Stimulated activated CD8-positive, alpha-beta memory T cell treated with anti-CD3 and anti-CD28 coated beads, Interleukin-7, amount 100 ng/mL, for 1 hour (primary cell): ENCODE data around the gene PTPN9.
"Not testable (repeated sequence)": the region's sequence is repeated elsewhere in the genome, so short reads cannot be mapped to it uniquely, and the experiment has no call there.

ENCODE experiments used
- DNase-seq, 2 donors: peaks; one replicate each; pipeline ENCODE4 v3.0.0-alpha.2; 2020; ENCODE audit warnings: low read depth in 2 of 2

The PTPN9 gene

DNA sequence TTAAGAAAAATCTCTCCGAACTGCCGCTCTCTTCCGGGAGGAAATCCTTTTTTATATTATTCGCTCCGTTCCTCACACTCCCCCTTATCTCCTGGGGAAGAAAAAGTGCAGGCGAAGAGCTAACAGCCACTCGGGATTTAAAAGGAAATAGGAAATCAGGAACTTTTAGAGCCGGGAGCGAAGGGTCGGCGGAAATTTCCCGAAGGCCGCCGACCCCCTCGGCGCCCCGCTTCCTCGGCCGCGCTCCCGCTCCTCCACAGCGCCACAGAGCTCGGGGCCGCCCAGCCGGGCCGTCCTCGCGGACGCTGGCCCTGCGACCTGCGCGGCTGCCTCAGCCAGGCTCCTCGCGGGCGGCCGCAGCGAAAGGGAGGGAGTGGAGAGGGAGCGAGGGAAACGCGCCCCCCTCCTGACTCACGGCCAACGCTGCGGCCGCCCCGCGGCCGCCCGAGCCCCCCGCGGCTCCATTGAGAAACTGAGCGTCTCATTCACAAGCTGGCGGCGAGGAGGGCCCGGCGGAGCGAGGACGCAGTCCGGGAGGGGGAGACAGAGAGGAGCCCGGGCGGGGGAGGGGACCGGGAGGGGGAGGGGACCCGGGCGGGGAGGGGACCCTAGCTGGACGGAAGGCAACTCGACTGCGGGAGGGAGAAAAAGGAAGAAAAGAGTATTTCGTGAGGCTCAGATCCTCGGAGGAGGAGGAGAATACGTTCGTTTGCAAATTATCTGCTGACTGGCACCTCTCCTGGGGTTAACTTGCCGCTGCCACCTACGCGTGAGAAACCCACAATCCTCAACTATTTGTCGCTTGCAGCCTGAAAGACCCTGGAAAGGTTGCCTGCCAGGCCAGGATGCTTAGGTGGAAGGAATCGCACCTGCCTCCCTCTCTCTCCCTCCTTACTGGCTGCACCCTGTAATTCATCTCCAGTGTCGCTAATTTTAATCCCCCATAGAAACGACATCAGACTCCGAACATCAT lies at the start of gene PTPN9:
PTPN9 (minus strand) TSS at position 368 of the 973 bp plus-strand sequence. CDS start 539 bp downstream, outside the sequence.
- DNase-seq: peak; percentile 40 to 44

DNA sequence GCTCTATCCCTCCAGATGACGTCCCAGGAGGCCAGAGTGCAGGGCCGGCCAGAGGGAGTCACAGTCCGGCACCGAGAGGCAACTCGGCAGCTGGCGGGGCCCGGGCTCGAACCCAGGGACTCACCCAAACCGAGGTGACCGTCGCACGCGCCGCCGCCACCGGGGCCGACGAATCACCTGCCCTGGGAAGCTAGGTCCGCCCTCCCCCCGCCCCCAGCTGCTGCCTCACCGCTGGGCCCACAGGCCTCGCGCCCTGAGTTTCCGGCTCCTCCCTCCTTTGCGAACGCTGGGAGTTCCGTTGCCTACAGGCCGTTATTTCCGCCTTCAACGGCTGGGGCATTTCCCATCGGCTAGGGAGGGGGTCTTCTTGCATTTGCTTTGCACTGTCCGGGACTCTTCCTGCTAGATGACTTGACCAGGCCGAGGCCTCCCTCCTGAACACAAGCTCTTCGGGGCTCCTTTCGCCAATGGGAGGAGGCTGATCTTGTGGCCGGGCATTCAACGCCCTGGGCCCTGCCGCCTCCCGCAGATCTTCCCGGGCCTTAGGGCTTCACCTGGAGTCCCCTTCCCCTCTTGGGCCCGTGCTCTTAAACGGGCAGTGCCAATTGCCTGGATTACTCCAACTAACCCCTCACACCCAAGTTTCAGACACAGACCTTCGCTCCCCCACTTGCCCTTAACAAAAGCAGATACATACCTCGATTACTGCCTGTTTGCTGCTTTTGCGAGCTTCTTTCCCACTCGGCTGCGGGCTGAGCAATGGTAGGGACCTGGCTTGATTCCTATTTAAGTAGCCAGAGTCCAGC lies 46.6 kb upstream of the PTPN9 start, which contains the start of gene SNUPN:
SNUPN (minus strand) TSS at position 184 of the 806 bp plus-strand sequence. CDS start 4,674 bp downstream, outside the sequence.
- DNase-seq: peak; percentile 83

- DNase-seq: no peak
Observed at GRCh38 chr15:75622505-75622904, 43.4 kb upstream of the PTPN9 start.

DNA sequence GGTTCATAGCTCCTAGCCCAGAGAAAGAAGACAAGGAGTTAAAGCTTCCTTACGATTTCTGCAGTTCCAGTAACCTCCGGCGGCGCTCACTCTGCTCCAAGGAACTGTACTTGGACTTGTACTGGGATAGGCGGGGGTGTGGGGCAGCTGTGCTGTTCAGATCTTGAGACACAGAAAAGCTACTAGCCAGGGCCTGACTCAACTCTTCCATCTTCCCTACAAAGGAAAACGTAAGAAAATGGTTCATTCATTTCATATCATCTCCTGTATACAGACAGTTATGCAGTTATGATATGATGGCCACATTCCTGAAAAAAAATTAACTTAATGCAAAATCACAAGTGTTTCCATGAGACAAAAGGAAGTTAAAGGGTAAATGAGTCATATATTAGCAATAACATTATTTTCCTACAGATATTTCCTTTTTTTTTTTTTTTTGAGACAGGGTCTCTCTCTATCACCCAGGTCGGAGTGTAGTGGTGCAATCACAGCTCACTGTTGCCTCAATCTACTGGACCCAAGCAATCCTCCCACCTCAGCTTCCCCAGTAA lies 41.8 kb upstream of the PTPN9 start:
- DNase-seq: no peak

- no peak for DNase-seq
Observed at GRCh38 chr15:75620058-75620820, 41.1 kb upstream of the PTPN9 start.

DNA sequence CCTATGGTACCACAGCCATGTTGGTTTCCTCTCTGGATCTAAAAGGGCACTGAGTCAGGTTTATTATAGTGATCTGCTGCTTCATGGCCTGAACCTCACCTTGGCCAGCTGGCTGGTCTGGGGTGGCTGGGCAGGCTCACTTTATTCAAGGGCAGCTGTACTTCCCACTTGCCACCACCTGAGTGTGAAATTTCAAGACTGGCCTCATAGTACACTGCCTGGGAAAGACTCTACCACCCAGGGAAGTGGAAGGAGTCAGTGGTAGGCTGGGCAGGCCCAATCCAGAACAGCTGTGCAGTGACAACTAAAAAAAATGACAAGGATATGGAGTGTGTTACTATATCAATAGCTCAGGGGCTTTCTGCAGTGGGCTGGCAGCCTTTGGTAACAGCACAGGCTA lies 37.7 kb upstream of the PTPN9 start:
- DNase-seq: no peak

- no peak for DNase-seq
Observed at GRCh38 chr15:75606711-75607699, 27.9 kb upstream of the PTPN9 start.

- DNase-seq: no peak
Observed at GRCh38 chr15:75606026-75606425, 26.9 kb upstream of the PTPN9 start.

DNA sequence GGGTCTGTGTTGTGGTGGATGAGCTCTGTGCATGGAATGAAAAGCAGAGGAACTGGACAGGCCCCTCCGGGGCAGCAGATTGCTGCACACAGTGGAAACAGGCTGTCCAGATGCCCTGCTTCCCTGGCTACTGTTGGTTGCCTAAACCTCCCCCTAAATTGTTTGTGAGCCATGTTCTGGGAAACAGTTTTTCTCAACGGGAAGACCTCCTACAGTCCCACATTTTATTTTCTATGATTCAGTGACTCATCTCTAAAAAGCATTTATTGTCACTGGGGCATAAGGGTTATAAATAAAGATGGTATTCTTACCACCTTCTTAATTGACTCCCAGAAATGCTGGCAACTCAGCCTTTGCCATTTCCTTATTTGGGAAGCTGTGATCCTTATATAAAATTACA lies 20.3 kb upstream of the PTPN9 start:
- no peak for DNase-seq

- DNase-seq: no peak
Observed at GRCh38 chr15:75598361-75598760, 19.2 kb upstream of the PTPN9 start.

DNA sequence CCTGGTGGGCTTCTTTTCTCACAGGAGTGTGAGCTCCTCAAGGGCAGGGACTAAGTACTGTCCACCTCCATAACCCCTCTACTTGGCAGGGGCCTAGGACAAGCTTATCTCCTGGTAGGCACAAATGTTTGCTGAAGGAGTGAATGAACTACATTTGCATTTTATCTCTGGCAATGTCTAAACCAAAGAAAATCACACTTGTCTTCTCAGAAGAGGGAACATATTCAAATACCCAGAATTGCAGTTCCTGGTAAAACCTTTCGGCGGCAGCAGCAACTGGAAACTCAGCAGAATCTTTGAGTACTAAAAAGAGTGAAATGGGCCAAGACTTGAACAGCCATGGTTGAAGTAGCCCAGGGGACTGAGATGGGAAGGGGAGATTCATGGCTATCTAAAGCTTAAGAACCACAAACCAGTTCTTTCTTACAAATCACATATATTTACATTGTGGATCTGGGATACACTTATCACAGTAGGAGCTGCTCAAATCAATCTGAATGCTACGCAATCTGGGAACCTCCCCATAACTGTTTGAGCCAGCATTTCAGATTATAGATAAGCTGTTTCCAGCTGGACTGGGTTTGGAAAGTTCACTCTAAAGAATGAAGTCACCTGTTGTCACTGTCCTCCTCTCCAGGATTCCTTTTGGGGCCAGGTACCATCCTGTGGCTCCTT lies 18.7 kb upstream of the PTPN9 start:
- DNase-seq: no peak

DNA sequence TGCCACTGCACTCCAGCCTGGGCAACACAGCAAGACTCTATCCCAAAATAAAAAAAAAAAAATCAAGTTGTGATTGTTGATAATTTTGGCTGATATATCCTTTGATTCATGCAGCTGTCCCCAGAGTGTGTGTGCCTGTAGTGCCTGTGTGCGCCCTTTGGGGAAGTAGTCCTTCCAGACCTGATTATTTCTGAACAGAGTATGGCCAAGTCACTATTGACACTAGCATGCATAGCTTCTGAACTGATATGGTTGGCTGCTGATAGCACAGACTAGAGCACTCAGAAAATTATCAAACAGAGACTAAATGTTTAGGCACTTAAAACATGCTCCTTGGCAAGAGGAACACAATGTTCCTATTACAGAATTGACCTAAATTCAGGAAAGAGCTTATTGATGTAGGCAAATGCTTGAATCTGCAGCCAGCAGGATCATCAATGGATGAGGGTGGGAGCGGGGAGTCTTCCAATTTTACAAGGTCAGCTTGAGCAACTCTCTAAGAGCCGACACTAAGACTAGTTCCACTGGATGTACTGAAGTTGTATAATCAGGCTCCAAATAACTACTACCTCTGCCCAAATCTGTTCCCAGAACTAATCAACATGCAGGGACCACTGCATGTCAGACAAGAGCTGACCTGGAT lies 17.7 kb upstream of the PTPN9 start:
- DNase-seq: no peak

- no peak for DNase-seq
Observed at GRCh38 chr15:75594276-75594675, 15.2 kb upstream of the PTPN9 start.

GRCh38 chr15:75591655-75592364 lies 12.7 kb upstream of the PTPN9 start:
- DNase-seq: no peak

- no peak for DNase-seq
Observed at GRCh38 chr15:75590239-75590638, 11.1 kb upstream of the PTPN9 start.

GRCh38 chr15:75589071-75589470 lies 10.0 kb upstream of the PTPN9 start:
- no peak for DNase-seq

DNA sequence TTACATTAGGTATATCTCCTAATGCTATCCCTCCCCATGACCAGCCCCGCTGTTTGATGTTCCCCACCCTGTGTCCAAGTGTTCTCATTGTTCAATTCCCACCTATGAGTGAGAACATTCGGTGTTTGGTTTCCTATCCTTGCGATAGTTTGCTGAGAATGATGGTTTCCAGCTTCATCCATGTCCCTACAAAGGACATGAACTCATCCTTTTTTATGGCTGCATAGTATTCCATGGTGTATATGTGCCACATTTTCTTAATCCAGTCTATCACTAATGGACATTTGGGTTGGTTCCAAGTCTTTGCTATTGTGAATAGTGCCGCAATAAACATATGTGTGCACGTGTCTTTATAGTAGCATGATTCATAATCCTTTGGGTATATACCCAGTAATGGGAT lies 7.3 kb upstream of the PTPN9 start:
- DNase-seq: not testable (repeated sequence)

- DNase-seq: no peak
Observed at GRCh38 chr15:75584121-75584520, 5.0 kb upstream of the PTPN9 start.
